Central memory CD4-positive, alpha-beta T cell (primary cell): ENCODE results near the gene DLK2.
"Not testable (repeated sequence)": the region's sequence is repeated elsewhere in the genome, so short reads cannot be mapped to it uniquely, and the experiment has no call there.

ENCODE experiments used
- DNase-seq: peaks from one replicate; pipeline ENCODE4 v3.0.0; 2022

The DLK2 gene

DNA sequence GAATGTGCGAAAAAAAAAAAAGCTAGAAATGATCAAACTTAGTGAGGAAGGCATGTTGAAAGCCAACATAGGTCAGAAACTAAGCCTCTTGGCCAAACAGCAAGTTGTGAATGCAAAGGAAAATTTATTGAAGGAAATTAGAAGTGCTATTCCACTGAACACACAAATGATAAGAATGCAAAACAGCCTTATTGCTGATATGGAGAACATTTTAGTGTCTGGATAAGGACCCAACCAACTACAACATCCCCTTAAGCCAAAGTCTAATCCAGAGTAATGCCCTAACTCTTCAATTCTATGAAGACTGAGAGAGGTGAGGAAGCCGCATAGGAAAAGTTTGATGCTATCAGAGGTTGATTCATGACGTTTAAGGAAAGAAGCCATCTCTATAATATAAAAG is 33.5 kb downstream of the DLK2 start:
- DNase-seq = no peak

DNA sequence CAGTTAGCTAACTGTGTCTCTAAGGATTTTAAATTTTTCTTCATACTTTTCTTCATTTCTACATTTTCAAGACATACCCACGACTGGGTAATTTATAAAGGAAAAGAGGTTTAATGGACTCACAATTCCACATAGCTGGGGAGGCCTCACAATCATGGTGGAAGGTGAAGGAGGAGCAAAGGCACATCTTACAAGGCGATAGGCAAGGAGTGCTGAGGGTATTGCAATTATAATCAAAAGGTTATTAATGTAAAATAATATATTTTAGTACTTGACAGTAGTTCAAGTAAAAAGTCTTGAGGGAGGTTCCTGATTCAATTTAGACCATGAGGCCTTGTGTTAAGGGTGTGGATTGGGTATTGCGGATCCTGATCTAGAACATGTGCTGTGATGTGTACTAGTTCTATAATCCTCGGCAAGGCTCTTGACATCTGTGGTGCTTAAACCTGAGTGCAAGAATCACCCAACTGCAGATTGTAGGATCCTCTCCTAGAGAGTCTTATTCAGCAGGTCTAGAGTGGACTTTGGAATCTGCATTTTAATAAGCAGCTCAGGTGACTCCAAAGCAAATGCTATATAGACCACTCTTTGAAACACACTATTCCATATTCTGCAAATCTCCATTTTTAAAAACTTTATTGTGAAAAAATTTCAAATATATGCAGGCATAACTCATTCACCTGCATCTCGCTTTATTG is 35.2 kb downstream of the DLK2 start:
- DNase-seq = no peak

DNA sequence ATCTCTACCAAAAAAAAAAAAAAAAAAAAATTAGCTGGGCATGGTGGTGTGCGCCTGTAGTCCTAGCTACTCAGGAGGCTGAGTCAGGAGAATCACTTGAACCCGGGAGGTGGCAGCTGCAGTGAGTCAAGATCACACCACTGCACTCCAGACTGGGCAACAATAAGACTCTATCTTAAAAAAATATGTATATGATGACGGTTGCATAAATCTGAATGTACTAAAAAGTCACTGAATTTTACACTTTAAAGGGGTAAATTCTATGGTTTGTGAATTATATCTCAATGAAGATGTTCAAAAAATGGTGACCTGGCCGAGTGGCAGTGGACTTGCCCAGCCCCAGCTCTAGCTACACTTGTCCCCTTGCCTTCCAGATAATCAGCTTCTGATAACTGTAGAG is 38.4 kb downstream of the DLK2 start:
- DNase-seq = no peak

DNA sequence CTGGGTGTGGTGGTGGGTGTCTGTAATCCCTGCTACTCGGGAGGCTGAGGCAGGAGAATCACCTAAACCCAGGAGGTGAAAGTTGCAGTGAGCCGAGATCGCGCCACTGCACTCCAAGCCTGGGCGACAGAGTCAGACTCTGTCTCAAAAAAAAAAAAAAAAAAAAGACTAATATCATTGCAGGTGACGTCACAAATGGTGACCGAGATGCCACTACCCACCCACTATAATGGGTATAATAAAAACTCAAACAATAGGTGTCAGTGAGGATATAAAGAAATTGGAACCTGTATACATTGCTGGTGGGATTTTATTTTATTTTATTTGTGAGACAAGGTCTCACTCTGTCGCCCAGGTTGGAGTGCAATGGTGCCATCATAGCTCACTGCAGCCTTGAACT is 40.1 kb downstream of the DLK2 start:
- DNase-seq = not testable (repeated sequence)

DNA sequence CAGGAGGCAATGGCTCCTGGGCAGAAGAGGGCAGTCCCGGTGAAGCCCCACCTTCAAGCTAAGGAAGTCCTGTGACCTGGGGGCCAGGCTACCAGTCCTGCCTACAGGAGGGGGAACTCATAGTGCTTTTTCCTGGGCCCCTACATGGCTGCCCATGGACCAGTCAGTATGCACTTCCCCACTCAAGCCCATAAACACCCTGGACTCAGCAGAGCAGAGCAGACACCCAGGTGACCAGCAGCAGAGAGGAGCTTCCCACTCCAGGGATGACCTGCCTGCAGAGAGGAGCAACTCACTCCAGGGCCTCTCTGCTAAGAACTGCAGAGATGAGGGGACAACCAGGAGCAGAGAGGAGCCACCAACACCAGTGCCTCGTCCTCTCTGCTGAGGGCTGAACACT is 42.3 kb downstream of the DLK2 start:
- DNase-seq = no peak

DNA sequence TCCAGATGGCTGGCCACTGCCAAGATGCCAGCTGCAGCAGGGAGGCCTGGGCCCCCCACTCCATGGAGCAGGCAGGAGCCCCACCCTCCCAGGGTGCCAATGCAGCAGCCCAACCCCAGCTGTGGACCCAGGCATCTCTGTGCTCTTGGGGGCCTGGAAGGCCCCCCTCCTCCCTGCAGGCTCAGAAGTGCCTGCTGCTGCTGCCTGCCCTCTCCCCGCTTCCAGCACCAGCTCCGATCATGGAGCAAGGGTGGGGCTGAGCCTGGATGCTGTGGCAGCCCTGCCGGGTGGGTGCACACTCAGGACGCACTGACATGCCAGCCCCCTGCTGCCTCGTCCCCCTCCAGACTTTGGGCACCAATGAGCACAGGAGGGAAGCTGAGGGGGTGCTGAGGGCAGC is 42.8 kb downstream of the DLK2 start:
- no peak for DNase-seq

DNA sequence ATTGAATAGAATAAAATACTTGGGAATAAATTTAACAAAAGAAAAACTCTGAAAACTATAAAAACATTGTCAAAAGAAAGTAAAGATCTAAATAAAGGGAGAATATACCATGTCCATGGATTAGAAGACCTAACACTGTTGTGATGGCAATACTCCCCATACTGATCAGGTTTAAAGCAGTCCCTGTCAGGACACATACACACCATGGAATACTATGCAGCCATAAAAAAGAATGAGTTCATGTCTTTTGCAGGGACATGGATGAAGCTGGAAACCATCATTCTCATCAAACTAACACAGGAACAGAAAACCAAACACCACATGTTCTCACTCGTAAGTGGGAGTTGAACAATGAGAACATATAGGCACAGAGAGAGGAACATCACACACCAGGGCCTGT is 44.6 kb downstream of the DLK2 start:
- not testable (repeated sequence) for DNase-seq

DNA sequence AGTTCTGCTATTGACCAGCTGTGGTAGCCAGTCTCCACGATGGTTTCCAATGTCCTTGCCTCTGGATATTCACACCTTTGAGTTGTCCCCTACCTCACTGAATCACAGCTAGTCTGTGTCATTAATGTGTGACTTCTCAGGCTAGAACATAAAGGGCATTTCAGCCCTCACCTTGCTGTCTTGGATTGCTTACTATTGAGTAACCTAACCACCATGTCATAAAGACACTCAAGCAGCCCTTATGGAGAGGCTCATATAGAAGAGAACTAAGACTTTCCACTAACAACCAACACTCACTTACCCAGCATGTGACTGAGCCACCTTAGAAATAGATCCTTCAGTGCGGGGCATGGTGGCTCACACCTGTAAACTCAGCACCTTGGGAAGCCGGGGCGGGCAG is 47.1 kb downstream of the DLK2 start:
- DNase-seq = no peak

DNA sequence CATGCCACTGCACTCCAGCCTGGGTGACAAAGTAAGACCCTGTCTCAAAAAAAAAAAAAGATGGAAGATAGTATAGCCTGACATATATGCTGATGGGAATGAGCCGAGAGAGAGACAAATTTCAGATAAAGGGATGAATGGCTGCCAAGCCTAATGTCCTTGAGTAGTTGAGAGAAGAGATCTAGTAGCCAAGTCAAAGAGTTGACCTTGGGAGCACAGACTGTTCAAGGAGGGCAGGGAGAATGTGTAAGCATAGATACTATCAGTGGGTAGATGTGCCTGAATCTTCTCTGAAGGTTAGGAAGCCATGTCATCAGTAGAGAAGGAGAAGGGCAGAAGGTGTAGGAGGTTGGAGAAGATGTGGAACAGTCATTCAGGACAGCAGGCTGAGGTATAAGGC is 48.1 kb downstream of the DLK2 start:
- no peak for DNase-seq

DNA sequence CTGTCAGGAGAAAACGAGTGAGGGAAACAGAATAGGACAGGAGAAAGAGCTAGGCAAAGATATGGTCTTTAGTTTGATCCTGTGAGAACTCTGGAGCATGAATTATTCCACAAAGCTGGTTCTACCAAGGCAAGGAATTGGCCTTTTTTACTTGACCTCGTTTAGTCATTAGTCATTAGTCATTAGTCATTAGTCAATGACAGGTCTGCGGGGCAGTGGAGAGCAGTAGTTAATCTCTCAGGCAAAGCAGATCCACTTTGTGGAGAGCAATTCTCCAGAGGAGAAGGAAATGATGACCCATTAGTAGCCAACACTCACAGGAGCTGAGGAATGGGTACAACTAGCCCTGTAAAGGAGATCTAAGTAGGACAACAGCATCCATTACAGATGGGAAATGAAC is 50.0 kb downstream of the DLK2 start:
- DNase-seq = no peak

DNA sequence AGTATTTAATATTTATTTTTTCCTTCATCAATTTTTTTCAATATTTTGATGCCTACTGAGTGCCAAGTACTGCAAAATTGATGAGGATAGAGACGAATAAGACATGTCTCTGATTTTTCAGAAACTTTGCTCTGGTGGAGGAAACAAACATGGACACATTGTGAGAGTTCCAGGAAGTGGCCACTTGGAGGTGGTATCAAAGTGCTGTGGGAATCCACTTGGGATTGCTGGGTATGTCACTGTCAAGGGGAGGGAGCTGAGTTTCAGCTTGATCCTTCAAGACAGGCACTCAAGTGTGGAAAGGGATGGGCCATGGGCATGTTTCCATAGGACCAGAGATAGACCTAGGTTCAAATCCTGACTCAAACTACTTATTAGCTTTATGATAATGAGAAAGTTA is 52.5 kb downstream of the DLK2 start:
- no peak for DNase-seq

DNA sequence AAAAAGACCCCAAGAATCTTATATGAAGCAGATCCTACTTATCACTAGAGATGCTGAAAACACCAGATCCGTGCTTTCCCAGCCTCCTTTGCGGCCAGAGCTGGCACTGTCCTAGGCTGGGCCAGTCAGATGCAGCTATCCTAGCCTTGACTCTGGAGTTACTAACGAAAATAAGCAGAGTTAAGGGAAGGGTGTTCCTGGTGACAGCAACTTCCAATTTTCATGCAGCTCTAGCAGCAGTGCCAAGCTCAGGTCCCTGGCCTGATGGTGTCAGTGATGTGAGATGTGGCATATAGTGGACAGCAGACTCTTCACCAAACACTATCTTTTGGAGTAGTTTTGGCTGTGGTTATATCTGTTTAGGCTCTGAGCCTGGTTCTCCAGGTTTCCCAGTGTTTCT is 53.6 kb downstream of the DLK2 start:
- no peak for DNase-seq
